H1 (cell line): Measurements from ENCODE around the gene TMEM154.

Source experiments
- POLR2A ChIP-seq, 2 experiments: IDR thresholded peaks; 1 replicate in 1 of 2; 2 replicates in 1 of 2; pipeline ENCODE4 v1.6.1; 2011; ENCODE audit warnings: low read depth in 2 of 2, low read length in 2 of 2, mild to moderate bottlenecking in 2 of 2; ENCODE audit errors: control extremely low read depth in 1 of 2
- RAD21 ChIP-seq, 2 experiments: IDR thresholded peaks in 1 of 2; conservative IDR thresholded peaks in 1 of 2; 2 replicates each; pipeline ENCODE4 v1.6.1; 2011; ENCODE audit warnings: low read depth in 2 of 2, low read length in 2 of 2, improper control_type of control experiment in 1 of 2, inconsistent platforms in 1 of 2, mild to moderate bottlenecking in 1 of 2, moderate library complexity in 1 of 2

DNA sequence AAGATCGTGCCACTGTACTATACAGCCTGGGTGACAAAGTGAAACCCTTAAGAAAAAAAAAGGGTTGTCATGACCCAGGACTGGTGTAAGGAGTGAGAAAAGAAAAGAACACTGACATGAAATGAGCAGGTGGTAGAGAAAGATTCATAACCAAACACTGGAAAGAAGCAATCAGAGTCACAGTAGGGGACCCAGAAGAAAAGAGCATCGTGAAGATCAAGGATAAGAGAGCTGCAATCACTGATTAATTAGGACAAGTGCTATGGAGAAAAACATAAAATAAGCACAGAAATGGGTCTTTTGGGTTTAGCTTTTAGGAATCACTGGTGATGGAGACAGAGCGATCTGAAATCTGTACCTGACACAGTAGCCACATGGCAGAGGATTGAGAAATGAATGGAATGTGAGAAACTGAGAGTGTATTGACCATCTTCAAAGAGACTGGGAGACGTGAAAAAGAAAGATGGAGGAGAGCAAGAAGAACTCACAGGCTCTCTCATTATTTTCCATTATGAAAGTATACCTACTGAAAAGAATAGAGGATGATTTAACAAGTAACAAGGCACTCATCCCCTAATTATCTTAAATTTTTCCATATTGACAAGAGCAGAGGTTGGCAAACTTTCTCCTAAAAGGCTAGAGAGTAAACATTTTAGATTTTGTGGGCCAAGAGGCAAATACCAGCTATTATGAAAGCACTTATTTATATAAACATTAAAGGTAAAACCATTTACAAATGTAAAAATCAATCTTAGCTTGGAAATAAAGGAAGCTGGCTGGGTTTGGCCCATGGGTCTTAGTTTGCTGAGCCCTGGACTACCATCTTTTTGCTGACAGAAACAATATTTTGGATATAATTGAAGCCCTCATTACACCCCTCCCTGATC lies 7.3 kb downstream of the TMEM154 start:
- TF ChIP-seq RAD21 (IDR thresholded peaks at IDR 0.05 in 1 of 2, conservative IDR thresholded peaks at IDR 0.05 in 1 of 2; ENCODE audit: low read depth in 2 of 2, low read length in 2 of 2) (no peak), POLR2A (IDR thresholded peaks at IDR 0.05; ENCODE audit: control extremely low read depth in 1 of 2, low read depth in 2 of 2, low read length in 2 of 2) (no peak)
